CD4-positive, alpha-beta memory T cell (primary cell): ENCODE measurements around the gene AKIRIN2. TPM values are rescaled to one million over a fixed set of nuclear protein-coding genes. Genes with fewer than 3 reads are reported as not detected.
"Not testable (repeated sequence)": the region's sequence is repeated elsewhere in the genome, so short reads cannot be mapped to it uniquely, and the experiment has no call there.

Experiments used
- CTCF ChIA-PET: fragments of 350-600 bp; sonication (Branson Sonifier 250); formaldehyde crosslinking; loops from one replicate; lab custom pipeline; 2021; ENCODE audit warnings: inconsistent platforms; ENCODE audit not compliant: partially characterized antibody; lab: Charles Lee
- POLR2A ChIA-PET: fragments of 350-600 bp; sonication (Branson Sonifier 250); formaldehyde crosslinking; loops from one replicate; lab custom pipeline; 2021; ENCODE audit not compliant: partially characterized antibody; lab: Charles Lee
- DNase-seq, 5 donors: peaks; one replicate each; pipeline versions ENCODE4 v3.0.0 to v3.0.0-alpha.2; 2020 to 2022; ENCODE audit warnings: mixed read lengths in 1 of 5
- H3K27ac ChIP-seq: one replicate; pipeline ENCODE4 v1.7.0; 2013; ENCODE audit warnings: low read depth, low read length
- H3K27me3 ChIP-seq: 2 replicates; pipeline ENCODE4 v1.7.0; 2013; ENCODE audit warnings: mild to moderate bottlenecking, low read length, moderate library complexity; ENCODE audit not compliant: insufficient read depth
- H3K36me3 ChIP-seq: 2 replicates; pipeline ENCODE4 v1.7.0; 2013; ENCODE audit warnings: mild to moderate bottlenecking, low read length, moderate library complexity; ENCODE audit not compliant: insufficient read depth
- H3K4me1 ChIP-seq: 2 replicates; pipeline ENCODE4 v1.7.0; 2013; ENCODE audit warnings: mild to moderate bottlenecking, low read length, moderate library complexity; ENCODE audit not compliant: insufficient read depth
- H3K4me3 ChIP-seq, 2 donors: one replicate each; pipeline ENCODE4 v1.7.0; 2013; ENCODE audit warnings: low read length in 2 of 2, mild to moderate bottlenecking in 1 of 2
- H3K9me3 ChIP-seq, 2 donors: one replicate each; pipeline ENCODE4 v1.7.0; 2013; ENCODE audit warnings: low read length in 2 of 2, control low read depth in 1 of 2; ENCODE audit not compliant: control insufficient read depth in 1 of 2
- H3K27ac Mint-ChIP-seq, 7 donors: one replicate each; pipeline ENCODE4 v1.8.0; 2020 to 2021; ENCODE audit warnings: mixed read lengths in 7 of 7, mild to moderate bottlenecking in 6 of 7, inconsistent platforms in 3 of 7, moderate library complexity in 3 of 7
- H3K27me3 Mint-ChIP-seq, 2 donors: one replicate each; pipeline ENCODE4 v1.8.0; 2020 to 2021; ENCODE audit warnings: mixed read lengths in 2 of 2
- H3K36me3 Mint-ChIP-seq, 2 donors: one replicate each; pipeline ENCODE4 v1.8.0; 2020 to 2021; ENCODE audit warnings: mixed read lengths in 2 of 2, inconsistent platforms in 1 of 2, mild to moderate bottlenecking in 1 of 2
- H3K4me1 Mint-ChIP-seq, 4 donors: one replicate each; pipeline ENCODE4 v1.8.0; 2020 to 2021; ENCODE audit warnings: mixed read lengths in 4 of 4, mild to moderate bottlenecking in 1 of 4
- H3K4me3 Mint-ChIP-seq, 8 donors: one replicate each; pipeline ENCODE4 v1.8.0; 2020 to 2021; ENCODE audit warnings: mixed read lengths in 8 of 8, mild to moderate bottlenecking in 7 of 8, moderate library complexity in 6 of 8, inconsistent platforms in 3 of 8
- H3K9me3 Mint-ChIP-seq, 8 donors: one replicate each; pipeline ENCODE4 v1.8.0; 2020 to 2021; ENCODE audit warnings: mixed read lengths in 8 of 8, mild to moderate bottlenecking in 5 of 8, inconsistent platforms in 3 of 8, moderate library complexity in 1 of 8
- intact Hi-C: fragments of 100-400 bp; cut with micrococcal nuclease; formaldehyde crosslinking; loops from one replicate; pipeline ENCODE4 v1.15.1; 2023
- polyA plus RNA-seq, 2 donors: library from polyadenylated mRNA; unstranded; fragments of 300-500 nt; fragmentation: Illumina TruSeq; gene quantifications; one replicate each; pipeline ENCODE4 v1.2.3, GENCODE V29; 2021
- total RNA-seq, 2 experiments: library from RNA; stranded (reverse); gene quantifications; one replicate each; pipeline ENCODE4 v1.2.3, GENCODE V29; 2021

AKIRIN2 gene
- total and polyA plus RNA-seq, 4 experiments from 2014 or later: 49.3 to 69.8 (median 60.2) TPM

DNA sequence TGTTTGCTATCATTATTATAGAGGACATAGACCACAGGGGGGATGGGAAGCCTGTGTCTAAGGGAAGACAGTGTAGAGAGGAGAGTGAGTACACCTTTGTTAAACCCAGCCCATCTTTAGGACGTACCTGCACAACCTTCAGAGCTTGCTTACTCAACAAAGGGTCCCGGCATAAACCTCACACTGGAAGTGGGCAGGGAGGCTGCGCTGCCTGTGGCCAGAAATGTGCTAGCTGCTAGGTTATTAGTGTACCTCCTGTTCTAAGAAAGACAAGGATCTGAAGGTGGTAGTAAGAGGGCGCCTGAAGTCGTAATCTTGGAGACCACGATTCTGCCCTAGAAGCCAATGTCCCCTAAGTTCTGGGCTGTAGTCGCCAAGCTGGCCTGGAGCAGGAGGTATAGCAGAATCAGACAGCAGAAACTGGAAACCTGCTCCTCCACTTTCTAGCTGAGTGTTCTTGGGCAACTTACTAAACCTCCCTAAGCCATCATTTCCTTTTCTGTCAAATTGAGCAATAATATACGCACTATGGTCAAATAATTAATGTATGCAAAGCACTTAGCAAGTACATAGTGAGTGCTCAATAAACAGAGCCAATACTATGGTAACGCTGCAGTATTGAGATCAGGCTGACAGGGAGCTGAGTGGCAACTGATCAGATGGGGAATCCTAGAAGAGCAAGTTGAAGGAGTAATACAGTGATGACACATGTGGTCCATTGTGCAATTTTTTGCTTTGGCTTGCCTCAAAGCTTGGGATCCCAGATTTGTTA lies 16.8 kb upstream of the AKIRIN2 start:
- H3K4me3 ChIP-seq: no peak overlapping the region
- H3K36me3 ChIP-seq: no peaks in the 10 kb centered on the region
- no peaks in the 10 kb centered on the region for H3K27me3 Mint-ChIP-seq
- no peaks in the 10 kb centered on the region for H3K36me3 Mint-ChIP-seq
- peak overlapping the region in 5 of 7 donors; percentile 15 to 87 (median 77) for H3K27ac Mint-ChIP-seq
- intact Hi-C loops: no loop called here
- CTCF ChIA-PET: interaction anchor here (0.6 to 1.8 kb wide), 9 partner anchors 9 to 1360 kb away, joined by 3 to 4 read pairs (median 3); no protein-coding TSS in a partner anchor
- no peaks in the 10 kb centered on the region for H3K9me3 Mint-ChIP-seq
- no peak for DNase-seq
- H3K9me3 ChIP-seq: no peaks in the 10 kb centered on the region
- peaks cover 30% of the 10 kb centered on the region for H3K4me1 ChIP-seq
- no peaks in the 10 kb centered on the region for H3K27me3 ChIP-seq
- H3K27ac ChIP-seq: no peak overlapping the region
- H3K4me3 Mint-ChIP-seq: peak overlapping the region in 5 of 8 donors; percentile 1 to 69 (median 51)
- peaks cover 15 to 33% (median 25%) of the 10 kb centered on the region in 4 donors for H3K4me1 Mint-ChIP-seq
- POLR2A ChIA-PET: interaction anchor here (0.8 to 1.8 kb wide), 5 partner anchors 10 to 29 kb away, joined by 3 to 7 read pairs (median 5); no protein-coding TSS in a partner anchor

- H3K4me1 Mint-ChIP-seq: peaks cover 8 to 16% (median 14%) of the 10 kb centered on the region in 4 donors
- no peak overlapping the region for H3K27ac ChIP-seq
These were observed 15.0 kb upstream of the AKIRIN2 start for GRCh38 chr6:87716928-87717614.

DNA sequence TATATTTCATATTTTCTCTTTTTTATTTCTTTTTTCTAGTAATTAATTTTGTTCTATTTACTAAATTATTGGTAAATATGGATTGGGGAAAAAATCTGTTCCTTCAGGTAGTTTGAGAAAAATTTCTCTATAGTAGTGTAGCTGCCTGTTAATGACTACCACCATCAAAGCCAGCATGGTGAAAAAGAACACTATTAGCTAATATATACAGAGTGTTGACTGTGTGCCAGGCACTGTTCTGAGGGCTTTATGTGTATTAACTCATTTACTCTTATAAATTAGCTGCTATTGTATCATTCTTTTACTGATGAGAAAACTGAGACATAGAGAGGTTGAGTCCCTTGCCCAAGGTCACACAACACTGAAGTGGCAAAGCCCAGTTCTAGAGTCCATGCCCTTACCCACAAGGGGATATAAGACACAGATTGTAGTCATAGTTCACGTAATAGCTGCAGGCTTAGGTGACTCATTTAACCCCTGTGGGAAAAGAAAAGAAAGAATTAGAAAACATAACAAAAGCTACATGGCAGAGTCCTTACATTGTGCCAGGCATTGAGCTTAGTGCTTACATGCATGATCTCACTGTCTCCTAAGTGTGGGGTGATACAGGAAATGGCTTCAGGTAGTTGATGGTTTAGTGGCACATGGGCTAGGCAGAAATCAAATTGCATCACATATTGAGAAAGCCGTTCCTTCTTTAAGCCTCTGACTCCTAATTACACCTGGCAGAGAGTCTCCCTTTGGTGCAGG lies 12.2 kb upstream of the AKIRIN2 start:
- Histone ChIP-seq H3K27ac (no peak overlapping the region), H3K4me1 (peaks cover 11% of the 10 kb centered on the region), H3K36me3 (no peaks in the 10 kb centered on the region), H3K4me3 (no peak overlapping the region), H3K9me3 (no peaks in the 10 kb centered on the region), H3K27me3 (no peaks in the 10 kb centered on the region)
- intact Hi-C loops: no loop called here
- Mint-ChIP-seq H3K27me3 (no peaks in the 10 kb centered on the region), H3K27ac (no peak overlapping the region), H3K4me1 (peaks cover 7 to 15% (median 14%) of the 10 kb centered on the region in 4 donors), H3K9me3 (no peaks in the 10 kb centered on the region), H3K4me3 (no peak overlapping the region), H3K36me3 (no peaks in the 10 kb centered on the region)
- DNase-seq: no peak
- ChIA-PET CTCF (no interaction called here), POLR2A (interaction anchor here (0.7 to 4.2 kb wide), 3 partner anchors 12 to 28 kb away, joined by 4 to 26 read pairs (median 6); partner anchors contain the start of gene AKIRIN2)

More at GRCh38 chr6:87716928-87717614, 15.0 kb upstream of the AKIRIN2 start:
- Mint-ChIP-seq H3K27me3 (no peaks in the 10 kb centered on the region), H3K4me3 (no peak overlapping the region), H3K36me3 (no peaks in the 10 kb centered on the region), H3K27ac (no peak overlapping the region), H3K9me3 (no peaks in the 10 kb centered on the region)
- intact Hi-C loops: no loop called here
- no peaks in the 10 kb centered on the region for H3K27me3 ChIP-seq
- no peak overlapping the region for H3K4me3 ChIP-seq
- H3K4me1 ChIP-seq: peaks cover 16% of the 10 kb centered on the region
- CTCF ChIA-PET: interaction anchor here (1.0 to 1.8 kb wide), 2 partner anchors 10 to 14 kb away, joined by 3 to 4 read pairs; no protein-coding TSS in a partner anchor
- no peaks in the 10 kb centered on the region for H3K9me3 ChIP-seq
- H3K36me3 ChIP-seq: no peaks in the 10 kb centered on the region
- POLR2A ChIA-PET: interaction anchor here (0.7 to 1.3 kb wide), 3 partner anchors 16 to 25 kb away, joined by 3 to 4 read pairs (median 3); no protein-coding TSS in a partner anchor
- DNase-seq: no peak

DNA sequence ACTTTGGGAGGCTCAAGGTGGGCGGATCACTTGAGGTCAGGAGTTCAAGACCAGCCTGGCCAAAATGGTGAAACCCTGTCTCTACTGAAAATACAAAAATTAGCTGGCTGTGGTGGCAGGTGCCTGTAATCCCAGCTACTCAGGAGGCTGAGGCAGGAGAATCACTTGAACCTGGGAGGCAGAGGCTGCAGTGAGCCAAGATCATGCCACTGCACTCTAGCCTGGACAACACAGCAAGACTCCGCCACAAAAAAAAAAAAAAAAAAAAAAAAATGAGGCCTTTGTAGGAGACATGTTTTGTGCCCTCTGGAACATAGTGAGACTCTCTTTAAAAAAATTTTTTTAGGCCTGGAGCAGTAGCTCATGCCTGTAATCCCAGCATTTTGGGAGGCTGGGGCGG lies 10.7 kb upstream of the AKIRIN2 start:
- H3K4me3 ChIP-seq, H3K27me3 ChIP-seq, H3K27ac ChIP-seq, H3K9me3 Mint-ChIP-seq, H3K9me3 ChIP-seq, intact Hi-C loops, H3K4me1 ChIP-seq, H3K4me3 Mint-ChIP-seq, H3K36me3 Mint-ChIP-seq, DNase-seq, H3K27me3 Mint-ChIP-seq, H3K36me3 ChIP-seq, H3K4me1 Mint-ChIP-seq, H3K27ac Mint-ChIP-seq: not testable (repeated sequence)
- ChIA-PET POLR2A (interaction anchor here (4.2 kb wide), 1 partner anchor 11 kb away, joined by 26 read pairs; the partner anchor contains the start of gene AKIRIN2), CTCF (interaction anchor here (1.2 to 2.0 kb wide), 2 partner anchors 10 to 11 kb away, joined by 3 to 4 read pairs; partner anchors contain the start of gene AKIRIN2)

DNA sequence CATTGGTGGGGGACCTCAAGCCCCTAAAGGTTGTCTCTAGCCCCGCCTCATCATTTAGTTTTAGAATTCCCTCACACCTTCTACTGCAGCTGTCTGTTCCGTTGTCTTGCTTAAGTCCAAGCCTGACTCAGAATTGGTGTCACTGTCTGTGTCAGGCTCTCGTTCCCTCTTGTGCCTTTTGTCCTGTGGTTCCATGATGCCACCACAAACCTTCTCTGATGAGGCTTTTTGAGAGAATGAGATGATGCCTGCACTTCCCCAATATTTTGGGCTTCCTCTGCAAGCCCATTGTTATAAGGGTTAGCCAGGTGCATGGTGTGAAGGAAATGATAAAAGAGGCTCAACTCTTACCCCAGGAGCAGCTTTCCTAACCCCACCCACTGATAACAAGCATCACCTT lies 8.1 kb upstream of the AKIRIN2 start:
- no peak overlapping the region for H3K4me3 Mint-ChIP-seq
- ChIA-PET CTCF (interaction anchor here (1.7 kb wide), 1 partner anchor 8 kb away, joined by 3 read pairs; no protein-coding TSS in a partner anchor), POLR2A (interaction anchor here (1.2 kb wide), 1 partner anchor 8 kb away, joined by 6 read pairs; the partner anchor contains the start of gene AKIRIN2)
- no peaks in the 10 kb centered on the region for H3K36me3 ChIP-seq
- DNase-seq: no peak
- no peaks in the 10 kb centered on the region for H3K9me3 Mint-ChIP-seq
- peaks cover 7 to 11% (median 8%) of the 10 kb centered on the region in 4 donors for H3K4me1 Mint-ChIP-seq
- H3K9me3 ChIP-seq: no peaks in the 10 kb centered on the region
- intact Hi-C loops: no loop called here
- H3K27me3 ChIP-seq: no peaks in the 10 kb centered on the region
- H3K27ac Mint-ChIP-seq: no peak overlapping the region
- no peaks in the 10 kb centered on the region for H3K36me3 Mint-ChIP-seq
- no peak overlapping the region for H3K27ac ChIP-seq
- H3K4me3 ChIP-seq: no peak overlapping the region
- H3K27me3 Mint-ChIP-seq: no peaks in the 10 kb centered on the region
- no peaks in the 10 kb centered on the region for H3K4me1 ChIP-seq

DNA sequence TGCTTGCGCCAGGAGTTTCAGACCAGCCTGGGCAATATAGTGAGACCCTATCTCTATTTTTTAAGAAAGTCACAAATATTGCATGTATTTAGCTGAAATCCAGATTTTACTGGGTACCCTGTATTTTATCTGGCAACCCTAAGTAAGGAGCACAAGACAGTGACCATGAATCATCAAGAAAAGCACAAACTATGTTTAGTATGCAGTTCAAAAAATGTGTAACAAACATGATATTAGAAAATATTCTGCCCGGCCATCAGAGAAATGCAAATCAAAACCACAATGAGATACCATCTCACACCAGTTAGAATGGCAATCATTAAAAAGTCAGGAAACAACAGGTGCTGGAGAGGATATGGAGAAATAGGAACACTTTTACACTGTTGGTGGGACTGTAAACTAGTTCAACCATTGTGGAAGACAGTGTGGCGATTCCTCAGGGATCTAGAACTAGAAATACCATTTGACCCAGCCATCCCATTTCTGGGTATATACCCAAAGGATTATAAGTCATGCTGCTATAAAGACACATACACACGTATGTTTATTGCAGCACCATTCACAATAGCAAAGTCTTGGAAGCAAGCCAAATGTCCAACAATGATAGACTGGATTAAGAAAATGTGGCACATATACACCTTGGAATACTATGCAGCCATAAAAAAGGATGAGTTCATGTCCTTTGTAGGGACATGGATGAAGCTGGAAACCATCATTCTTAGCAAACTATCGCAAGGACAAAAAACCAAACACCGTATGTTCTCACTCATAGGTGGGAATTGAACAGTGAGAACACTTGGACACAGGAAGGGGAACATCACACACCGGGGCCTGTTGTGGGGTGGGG lies 6.8 kb upstream of the AKIRIN2 start:
- H3K36me3 Mint-ChIP-seq, H3K27ac ChIP-seq, DNase-seq, H3K27me3 ChIP-seq, H3K4me3 Mint-ChIP-seq, H3K9me3 ChIP-seq, H3K4me1 ChIP-seq, H3K4me1 Mint-ChIP-seq, H3K9me3 Mint-ChIP-seq, H3K27me3 Mint-ChIP-seq, intact Hi-C loops, H3K27ac Mint-ChIP-seq, POLR2A ChIA-PET, H3K36me3 ChIP-seq, H3K4me3 ChIP-seq: not testable (repeated sequence)
- CTCF ChIA-PET: interaction anchor here (1.7 kb wide), 1 partner anchor 10 kb away, joined by 3 read pairs; no protein-coding TSS in a partner anchor
